Measurements from ENCODE around the gene MILR1. TPM values are rescaled to one million over a fixed set of nuclear protein-coding genes. Genes with fewer than 3 reads are reported as not detected.

MILR1 gene
- total RNA-seq, 1 donor from 2014 or later: 6.9 TPM

GRCh38 chr17:64503821-64504768 lies 55.2 kb downstream of the MILR1 start:
- DNase-seq: no peak

- DNase-seq: no peak
Measured at GRCh38 chr17:64504769-64505339, 55.9 kb downstream of the MILR1 start.

- DNase-seq: peak; percentile 98
Measured at GRCh38 chr17:64505340-64506200, 56.7 kb downstream of the MILR1 start.

DNA sequence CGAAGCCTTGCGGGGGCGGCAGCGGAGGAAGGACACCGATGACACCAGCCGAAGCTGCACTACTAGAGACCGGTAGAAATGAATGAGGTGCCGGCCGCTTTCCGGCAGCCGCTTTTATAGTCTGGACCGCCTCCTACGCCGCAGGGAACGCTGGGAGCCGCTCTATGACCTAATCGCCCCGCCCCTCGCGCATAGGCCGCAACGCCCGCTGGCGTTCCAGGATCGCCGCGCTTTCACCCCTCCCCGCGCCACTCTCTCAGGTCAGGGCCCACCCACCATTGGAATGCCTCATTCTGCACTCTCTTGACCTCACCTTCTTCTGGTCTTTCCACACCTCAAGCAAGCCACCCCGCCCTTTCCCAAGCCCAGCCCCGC lies 57.3 kb downstream of the MILR1 start, which contains the start of gene DDX5:
Gene DDX5 (minus strand): TSS at position 89 of the 375 bp plus-strand sequence. CDS start 170 bp downstream, outside the sequence.
- DNase-seq: peak; percentile 99

- peak; percentile 99 for DNase-seq
Measured at GRCh38 chr17:64506576-64507412, 57.9 kb downstream of the MILR1 start, which contains the start of gene CEP95. Gene CEP95 (plus strand): TSS chr17:64506977. CDS start chr17:64507098, 121 bp downstream.

DNA sequence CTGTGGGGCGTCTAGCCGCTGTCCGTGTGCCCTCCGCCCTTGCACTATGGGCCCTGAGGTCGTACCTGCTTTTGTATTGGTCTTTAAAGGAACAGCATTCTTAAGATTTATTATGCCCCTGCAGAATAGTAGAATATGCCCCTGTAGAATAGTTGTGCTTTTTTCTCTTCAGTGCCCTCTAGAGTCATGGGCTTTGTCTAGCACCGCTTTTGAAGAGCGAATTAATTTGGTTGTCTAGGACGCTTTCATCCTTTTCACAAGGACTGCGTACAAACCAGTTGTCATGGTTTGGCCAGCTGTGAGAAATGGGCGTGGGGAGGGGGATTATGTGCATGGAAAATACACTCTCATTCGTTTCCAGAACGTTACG lies 58.5 kb downstream of the MILR1 start:
- DNase-seq: peak; percentile 92

DNA sequence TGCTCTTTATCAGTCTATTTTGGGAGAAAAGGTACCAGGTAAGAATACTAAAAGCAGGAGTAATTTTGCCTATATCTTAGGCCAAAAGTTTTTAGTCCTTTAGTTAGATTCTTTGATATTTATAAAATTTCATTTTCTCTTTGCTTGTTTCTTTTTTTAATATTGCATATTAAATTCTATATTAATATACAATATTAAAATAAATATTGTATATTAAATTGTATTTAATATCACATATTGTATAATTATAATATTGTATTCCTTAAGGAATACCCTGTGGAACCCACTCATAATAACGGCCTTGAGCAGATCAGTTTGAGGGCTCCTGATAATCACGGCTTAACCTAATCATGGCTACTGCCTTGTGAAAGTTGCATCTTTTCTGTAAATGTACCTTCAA lies 59.8 kb downstream of the MILR1 start:
- no peak for DNase-seq

- DNase-seq: no peak
Measured at GRCh38 chr17:64509179-64509578, 60.3 kb downstream of the MILR1 start.

DNA sequence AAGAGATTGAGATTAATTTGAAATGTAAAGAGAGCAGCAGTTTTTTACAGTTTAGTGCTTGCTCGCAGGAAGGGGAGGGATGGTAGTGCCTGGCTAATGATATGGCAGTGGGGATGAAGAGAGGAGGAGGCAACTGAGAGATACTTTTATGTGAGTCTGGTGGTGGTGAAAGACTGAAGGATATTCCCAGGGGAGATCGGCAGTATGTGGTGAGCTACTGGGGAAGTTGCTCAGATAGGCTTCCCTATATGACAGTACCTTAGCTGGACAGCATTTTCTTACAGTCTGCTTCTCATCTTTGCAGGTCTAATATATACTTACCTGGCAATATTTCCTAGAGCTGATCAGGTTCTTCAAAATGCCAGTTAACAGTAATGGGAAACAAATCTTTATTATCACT lies 66.5 kb downstream of the MILR1 start:
- DNase-seq: no peak

GRCh38 chr17:64515829-64516228 lies 66.9 kb downstream of the MILR1 start:
- no peak for DNase-seq

Small RNAs within 50 kb of the gene (small RNA-seq; reads per million reads assigned to genes)
- gene ATP5MFP4 (ENCODE audit: low replicate concordance): not detected
- not detected for gene MIR1273E (ENCODE audit: low replicate concordance)

Other genes starting within 250 kb of the MILR1 start
- 39.6 TPM for gene TEX2, start 185.9 kb upstream of the MILR1 start, total RNA-seq
- 81.9 TPM for gene PECAM1, start 58.3 kb upstream of the MILR1 start, total RNA-seq
- 11.9 TPM for gene POLG2, start 47.9 kb downstream of the MILR1 start, total RNA-seq
- gene DDX5, start 57.2 kb downstream of the MILR1 start, total RNA-seq: 400 TPM
- 59.7 TPM for gene CEP95, start 57.9 kb downstream of the MILR1 start, total RNA-seq
- gene SMURF2, start 213.2 kb downstream of the MILR1 start, total RNA-seq: 43.1 TPM

Data from tongue (tissue), 3 donors.